ENCODE data around the gene SEMA4D.
A peak's percentile ranks its signal among the peaks of the same experiment; 100 is the strongest.

SEMA4D gene

DNA sequence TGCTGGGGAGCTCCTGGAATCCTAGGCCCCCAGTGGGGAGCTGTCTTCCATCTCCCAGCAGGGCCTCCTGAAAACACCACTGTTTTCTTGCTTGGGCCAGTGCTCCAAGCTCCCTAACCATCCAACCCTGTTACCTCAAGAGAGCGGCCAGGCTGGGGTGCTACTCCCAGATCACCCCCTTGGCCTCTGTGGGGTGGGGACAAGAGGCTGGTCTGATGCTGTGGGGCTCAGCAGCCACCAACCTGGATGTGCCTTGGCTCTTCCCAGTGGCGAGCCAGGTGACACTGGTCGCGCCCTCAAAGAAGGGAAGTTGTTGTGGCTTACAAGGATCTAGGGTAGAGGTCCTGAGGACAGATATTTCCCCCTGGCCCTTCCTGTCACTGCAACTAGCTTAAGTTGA is 130.6 kb downstream of the SEMA4D start:
- DNase-seq (ENCODE audit: low spot score), result no peak

DNA sequence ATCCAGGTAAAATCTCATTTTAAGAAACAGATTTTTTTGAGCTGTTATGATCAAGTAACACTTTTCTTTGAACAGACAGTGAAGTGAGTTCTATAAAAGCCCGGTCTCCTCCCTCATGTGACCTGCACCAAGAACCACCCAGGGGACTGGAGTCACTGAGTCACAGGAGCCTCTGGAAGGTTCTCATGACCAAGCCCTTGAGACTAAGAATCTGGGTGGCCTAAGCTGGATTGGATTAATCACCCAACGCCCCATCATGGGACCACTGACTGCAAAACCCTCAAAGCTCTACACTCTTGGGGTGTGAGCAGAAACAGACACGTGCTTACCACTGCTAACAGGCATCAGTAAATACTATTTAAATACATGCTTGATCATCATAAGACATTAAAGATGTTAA is 131.2 kb downstream of the SEMA4D start:
- DNase-seq (ENCODE audit: low spot score), result no peak

DNA sequence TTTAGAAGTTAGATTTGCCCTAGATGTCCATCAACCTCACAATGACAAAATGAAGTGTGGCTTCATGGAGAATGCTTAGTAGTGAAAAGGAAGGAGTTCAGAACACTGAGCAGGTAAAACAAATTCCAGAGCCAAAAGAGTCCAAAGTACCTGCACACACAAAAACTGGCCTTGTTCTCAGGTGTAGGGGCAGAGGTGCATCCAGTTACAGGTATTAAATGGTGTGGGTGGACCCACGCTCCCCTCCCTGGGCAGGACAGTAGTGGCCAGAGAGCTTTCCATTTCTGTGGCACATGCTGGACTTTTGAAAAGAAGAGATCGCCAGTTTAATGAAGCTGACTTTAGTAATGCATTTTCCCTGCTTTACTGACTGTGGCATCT is 132.4 kb downstream of the SEMA4D start:
- DNase-seq (ENCODE audit: low spot score), result no peak

DNA sequence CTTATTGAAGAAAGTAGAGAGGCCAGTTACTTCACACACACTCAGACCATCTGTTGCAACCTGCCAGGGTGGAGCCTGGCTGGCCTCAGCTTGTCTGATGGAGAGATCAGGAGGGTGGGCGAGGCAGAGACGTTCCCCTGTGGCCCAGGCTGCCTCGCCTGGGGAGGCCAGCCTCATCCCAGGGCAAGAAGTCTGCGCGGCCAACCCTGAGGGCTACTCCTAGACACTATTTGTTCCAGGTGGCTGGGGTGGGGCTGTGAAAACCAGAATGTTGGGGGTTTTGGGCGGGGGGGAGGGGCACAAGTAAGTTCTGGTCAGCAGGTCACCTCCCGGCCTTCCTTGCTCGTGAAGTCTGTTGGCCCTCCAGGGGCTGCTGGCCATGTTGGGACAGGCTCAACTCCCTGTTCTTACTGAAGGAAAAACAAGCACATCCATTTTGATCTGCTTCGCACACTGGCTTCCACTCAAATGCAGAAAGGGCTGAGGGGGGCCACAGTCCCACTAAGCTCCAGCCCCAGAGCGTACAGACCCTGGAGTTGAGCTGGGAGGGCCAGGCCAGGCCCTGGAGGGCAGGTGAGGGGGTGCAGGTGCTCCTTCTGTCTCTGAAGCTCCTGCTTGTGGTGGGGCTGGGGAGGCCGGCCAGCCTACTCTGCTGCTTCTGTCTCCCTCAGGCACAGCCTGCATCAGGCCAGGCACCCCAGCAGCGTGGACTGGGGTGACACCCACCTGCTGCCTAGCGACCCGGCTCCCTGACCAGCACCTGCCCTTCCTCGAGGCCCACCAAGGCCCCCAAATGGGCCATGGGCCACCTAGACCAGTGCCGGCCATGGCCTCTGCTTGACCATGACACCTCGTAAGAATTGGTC is 133.0 kb downstream of the SEMA4D start:
- DNase-seq (ENCODE audit: low spot score), result no peak

DNA sequence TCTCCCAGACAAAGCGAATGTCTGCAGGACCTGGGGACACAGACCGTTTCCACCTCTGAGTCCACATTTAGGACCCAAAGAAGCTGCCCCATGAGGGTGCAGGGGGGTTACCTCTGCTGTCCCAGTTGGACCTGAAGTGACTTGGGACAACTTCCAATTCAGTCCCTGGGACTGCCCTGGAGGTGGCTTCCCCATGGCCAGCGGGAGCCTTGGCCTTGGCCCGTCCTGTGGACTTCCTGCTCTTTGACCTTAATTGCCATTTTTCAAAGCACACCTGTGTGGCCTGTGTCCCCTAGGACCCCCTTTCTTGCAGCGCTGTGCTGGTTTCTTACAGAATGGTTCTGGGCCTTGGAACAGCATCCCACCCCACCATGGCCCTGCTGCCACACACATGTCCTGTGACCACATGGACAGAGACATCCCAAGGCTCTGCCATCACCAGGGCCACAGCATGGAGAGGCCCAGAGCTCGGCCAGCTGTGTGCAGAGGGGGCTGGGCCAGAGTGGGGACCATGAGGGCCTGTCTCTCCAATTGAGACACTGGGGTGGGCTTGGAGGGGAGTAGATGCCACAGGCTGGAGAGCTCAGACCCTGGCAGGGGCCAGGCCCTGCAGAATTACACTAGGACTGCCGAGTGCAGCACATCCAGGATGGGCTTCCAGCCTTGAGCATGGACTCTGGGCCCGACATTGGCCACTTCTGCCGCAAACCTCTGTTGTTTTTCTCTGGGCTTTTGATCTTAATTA is 133.8 kb downstream of the SEMA4D start:
- DNase-seq (ENCODE audit: low spot score), result no peak

DNA sequence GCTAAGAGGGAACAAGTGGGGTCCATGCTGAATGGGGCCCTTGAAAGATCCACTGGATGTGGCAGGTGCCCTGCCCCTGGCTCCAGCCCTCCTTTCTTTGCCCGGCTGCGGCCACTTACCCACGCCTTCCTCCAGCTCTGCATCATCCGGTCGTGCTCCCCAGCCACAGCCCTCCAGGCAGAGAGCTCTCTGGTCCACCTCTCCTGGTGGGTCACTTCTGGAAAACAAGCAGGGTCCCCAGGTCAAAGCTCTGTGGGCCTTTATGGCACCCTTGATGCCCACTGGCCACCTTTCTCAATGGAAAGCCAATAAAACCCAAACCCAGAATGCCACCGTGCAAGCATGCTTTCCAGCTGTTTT is 134.6 kb downstream of the SEMA4D start:
- no peak for DNase-seq (ENCODE audit: low spot score)

DNA sequence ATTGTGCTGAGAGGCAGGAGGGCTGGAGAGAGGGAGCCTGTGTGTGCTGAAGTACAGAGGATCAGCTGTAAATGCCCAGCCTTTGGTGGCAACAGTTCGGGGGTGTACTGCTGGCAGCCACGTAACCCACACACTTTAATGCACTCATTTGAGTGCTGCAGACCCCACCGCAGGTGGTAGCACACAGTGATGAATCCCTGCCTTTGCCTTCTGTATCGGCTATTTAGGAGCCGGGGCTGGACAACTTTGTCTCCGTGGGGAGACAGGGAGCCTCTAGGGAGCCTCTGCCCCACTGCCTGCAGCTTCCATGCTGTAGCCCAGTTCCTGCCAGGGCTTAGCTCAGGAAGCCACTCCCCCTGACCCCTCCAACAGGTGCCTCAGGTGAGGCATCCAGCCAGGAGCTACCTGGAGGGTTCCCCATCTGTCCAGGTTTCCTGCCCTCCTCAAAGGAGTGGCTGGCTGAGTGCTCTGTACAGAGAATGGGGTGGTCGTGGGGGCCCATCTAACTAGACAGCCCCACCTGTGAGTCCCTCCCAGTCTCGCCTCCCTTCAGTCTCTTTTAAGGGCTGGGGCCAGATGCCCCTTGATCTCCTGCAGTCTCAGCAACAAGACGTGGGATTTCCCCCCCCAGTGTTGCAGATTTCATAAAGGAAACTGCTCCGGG is 135.1 kb downstream of the SEMA4D start:
- no peak for DNase-seq (ENCODE audit: low spot score)

DNA sequence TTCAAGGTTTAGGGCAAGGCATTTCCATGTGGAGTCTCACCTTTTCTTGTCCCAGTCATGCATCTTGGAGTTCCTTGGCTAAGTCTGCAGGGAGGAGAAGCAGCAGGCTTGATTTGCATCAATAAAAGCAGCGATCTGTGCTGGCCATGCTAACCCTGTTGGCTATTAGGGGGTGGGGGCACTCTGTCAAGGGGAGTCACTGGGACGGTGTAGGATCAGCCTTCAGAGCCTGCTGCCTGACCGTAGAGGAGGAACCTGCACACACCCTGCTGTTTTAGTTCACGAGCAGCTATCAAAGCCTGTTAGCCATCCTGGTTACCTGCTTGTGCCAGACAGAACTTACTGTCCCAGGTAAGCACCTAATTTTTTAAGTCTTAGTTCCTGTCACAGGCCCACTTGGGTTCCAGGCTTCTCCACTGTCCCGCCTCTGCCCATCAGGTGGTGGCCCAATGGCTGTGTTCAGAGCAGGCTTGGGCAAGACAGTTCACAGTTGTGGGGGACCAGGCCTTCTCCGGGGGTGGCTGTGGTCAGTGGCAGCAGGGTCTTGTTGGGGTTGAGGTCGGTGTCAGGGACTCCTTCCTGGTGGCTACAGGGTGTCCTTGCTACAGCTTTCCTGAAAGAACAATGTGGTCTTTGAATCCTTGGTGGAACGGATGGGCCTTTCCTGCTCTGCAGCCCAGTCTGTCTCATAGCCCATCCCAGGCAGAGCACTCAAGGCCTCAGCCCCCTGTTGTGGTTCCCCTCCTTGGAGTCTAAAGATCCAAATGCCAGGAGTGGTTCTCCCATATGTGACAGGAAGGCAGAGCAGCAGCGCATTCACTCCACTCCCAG is 135.9 kb downstream of the SEMA4D start:
- DNase-seq (ENCODE audit: low spot score), result no peak

DNA sequence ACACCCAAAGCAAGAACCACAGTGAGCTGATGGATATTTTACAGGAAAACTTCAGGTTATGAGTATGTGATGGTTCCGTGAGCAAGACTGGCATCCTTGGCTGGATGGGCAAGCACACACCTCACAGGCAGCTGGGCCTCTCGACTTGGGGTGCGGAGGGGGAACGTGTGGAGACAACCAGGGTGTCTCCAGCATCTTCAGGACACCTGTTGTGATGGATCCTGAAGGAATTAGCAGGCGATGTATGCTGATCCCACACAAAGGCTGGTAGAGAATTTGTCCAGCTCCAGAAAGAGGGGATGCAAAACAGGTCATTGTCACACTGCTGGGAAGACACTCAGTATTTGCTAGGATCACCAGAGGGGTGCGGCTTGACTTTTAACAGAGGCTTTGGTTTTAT is 136.9 kb downstream of the SEMA4D start:
- no peak for DNase-seq (ENCODE audit: low spot score)

DNA sequence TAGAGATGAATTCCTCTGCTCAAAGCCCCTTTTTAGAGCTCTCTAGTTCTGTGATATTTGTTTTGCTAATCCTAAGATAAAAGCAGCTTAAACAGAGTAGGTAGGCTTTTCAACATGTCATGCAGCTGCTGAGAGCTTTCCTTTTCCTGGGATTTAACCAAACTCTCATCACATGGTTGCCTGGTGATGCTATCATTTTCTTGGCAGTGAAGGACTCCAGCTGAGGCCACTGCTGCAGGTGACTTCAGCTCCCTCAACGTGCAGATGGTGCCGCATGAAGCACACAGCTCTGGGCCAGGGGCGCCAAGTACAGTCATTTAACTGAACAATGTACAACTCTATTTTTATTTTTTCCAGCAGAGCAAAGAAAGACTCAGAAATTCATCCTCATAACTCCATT is 137.4 kb downstream of the SEMA4D start:
- DNase-seq (ENCODE audit: low spot score), result peak; percentile 60

DNA sequence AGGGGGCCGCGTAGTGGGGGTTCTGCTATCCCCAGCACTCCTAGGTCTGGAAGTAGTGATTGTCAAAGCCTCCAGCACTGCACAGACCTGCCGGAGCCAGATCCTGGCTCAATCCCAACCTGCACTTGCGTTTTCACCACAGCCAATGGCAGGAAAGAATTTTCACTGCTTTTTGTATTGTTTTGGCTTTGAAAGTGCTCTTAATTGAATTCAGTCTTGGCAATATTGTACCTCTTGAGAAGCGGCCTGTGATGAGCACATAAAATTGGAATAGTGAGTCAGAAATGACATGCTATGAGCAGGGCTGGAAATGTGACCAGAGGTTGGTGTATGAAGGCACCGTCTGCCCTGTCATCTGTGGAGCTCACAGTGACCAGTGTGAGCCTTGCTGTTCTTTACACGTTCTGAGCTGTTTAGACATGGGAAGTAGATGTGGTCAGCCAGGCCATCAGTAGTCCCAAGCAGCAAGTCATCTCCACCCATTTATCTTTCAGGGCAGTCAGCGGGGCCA is 138.1 kb downstream of the SEMA4D start:
- DNase-seq (ENCODE audit: low spot score), result no peak

DNA sequence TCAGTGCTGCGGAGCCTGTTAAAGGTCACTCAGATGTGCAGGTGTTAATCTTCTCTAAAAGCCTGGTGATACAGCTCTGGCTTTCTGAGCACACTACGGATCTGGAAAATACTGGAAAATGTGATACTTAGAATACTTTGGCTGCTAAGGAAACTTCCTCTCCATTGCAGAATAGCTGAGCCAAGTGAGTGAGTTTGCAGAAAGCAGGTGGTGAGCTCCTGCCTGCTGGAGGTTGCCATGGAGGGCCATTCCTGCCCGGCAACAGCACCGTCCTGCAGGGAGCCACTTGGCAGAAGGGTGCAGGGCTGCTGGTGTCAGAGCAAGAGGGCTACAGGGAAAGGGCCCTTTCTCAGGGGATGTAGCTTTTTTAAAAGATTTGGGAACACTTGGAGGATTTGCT is 138.9 kb downstream of the SEMA4D start:
- peak; percentile 63 for DNase-seq (ENCODE audit: low spot score)

DNA sequence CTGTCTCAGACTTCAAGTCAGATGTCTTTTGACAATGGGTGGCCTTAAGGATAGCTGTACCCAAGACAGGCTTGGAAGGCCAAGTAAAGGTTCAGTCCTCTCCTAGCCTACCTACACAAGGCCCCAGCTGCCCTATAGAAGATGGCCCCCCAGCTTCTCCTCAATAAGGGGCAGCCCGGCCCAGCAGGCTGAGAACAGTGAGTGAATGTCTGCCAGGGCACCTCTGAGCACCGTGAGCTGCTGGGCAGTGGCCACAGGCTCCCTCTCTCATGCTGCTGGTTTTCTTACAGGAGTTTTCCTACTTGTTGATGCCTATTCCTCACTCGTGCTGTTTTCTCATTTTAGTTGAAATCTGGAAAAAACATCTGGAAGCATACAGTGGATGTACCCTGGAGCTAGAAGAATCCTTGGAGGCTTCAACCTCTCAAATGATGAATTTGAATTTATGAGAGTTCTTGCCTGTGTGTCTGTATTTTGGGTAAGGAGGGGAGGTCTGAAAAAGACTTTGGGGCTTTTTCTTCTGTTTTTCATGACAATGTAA is 139.5 kb downstream of the SEMA4D start:
- no peak for DNase-seq (ENCODE audit: low spot score)

DNA sequence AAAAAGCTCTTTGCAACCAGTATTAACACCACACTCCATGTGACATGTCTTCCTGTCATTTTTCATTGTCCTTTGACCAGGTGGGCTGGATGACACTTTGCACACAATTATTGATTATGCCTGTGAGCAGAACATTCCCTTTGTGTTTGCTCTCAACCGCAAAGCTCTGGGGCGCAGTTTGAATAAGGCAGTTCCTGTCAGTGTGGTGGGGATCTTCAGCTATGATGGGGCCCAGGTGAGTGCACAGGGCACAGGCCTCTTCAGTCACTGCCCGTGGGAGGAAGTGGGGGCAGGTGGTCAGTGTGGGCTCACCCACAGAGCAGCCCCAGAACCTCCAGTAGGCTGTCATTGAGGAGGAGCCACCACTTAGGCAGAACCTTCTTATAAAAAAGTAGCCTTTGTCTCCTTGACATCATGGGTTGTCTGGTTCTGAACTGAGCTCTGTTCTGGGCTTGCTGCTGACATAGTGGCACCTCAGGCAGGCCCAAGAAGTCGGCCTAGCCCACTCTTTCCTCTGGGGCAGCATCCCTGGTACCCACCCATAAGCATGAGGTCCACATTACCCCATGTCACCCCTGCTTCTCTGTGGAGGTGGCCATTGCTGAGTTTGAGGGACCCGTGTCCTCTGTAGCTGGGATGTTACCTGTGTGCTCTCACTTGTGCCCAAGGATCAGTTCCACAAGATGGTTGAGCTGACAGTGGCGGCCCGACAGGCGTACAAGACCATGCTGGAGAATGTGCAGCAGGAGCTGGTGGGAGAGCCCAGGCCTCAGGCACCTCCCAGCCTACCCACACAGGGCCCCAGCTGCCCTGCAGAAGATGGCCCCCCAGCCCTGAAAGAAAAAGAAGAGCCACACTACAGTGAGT is 140.3 kb downstream of the SEMA4D start:
- DNase-seq (ENCODE audit: low spot score), result no peak

DNA sequence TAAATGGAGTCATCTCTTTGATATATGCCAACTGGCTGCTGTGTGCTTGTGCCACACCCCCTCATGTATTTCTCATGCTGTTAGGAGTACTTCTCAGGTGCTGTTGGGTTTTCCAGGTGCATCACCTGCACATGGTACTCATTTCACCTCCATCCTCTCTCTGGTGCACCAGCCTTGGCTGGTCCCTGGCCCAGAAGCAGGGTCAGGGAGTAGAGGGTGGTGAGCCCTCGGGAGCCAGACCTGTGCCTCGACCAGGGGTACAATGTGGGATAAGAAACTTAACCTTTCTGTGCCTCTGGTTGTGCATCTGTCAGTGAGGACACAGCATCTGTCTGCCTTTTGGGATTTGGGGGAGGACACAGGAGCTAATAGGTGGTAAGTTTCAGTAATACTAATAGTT is 141.1 kb downstream of the SEMA4D start:
- DNase-seq (ENCODE audit: low spot score), result no peak

DNA sequence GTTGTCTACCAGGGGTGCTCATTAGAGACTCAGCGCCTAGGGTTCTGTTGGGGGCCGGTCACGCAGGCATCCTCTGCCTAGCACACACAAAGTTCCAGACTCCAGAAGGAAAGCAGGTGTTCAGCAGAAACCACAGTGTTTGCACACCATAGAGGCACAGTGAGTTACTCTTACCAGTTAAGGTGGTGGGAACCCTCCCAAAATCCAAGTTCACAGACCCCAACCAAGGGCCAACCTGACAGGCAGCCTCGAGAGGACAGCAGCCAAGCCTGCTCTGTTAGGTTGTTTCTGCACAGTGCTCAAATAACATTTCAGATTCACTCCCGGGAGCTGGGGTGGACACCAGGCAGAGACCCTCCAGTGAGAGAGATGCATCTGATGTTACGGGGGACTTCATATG is 143.4 kb downstream of the SEMA4D start:
- no peak for DNase-seq (ENCODE audit: low spot score)

DNA sequence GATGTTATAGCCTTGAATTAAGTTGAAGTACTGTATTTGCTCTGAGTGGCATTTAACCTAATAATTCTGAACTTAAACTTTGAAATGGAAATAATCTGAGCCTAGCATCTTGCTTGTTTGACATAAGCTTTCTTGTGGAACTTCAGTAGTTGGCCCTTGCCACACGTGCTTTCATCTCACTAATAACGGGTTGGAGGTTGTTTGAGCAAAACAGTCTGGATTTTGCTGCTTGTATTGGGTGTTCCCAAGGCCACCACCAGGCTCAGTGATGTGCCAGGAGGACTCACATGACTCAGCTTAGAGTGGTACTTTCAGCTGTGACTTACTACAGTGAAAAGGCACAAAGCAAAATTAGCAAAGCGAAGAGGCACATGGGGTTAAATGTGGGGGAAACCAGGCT is 143.9 kb downstream of the SEMA4D start:
- no peak for DNase-seq (ENCODE audit: low spot score)

DNA sequence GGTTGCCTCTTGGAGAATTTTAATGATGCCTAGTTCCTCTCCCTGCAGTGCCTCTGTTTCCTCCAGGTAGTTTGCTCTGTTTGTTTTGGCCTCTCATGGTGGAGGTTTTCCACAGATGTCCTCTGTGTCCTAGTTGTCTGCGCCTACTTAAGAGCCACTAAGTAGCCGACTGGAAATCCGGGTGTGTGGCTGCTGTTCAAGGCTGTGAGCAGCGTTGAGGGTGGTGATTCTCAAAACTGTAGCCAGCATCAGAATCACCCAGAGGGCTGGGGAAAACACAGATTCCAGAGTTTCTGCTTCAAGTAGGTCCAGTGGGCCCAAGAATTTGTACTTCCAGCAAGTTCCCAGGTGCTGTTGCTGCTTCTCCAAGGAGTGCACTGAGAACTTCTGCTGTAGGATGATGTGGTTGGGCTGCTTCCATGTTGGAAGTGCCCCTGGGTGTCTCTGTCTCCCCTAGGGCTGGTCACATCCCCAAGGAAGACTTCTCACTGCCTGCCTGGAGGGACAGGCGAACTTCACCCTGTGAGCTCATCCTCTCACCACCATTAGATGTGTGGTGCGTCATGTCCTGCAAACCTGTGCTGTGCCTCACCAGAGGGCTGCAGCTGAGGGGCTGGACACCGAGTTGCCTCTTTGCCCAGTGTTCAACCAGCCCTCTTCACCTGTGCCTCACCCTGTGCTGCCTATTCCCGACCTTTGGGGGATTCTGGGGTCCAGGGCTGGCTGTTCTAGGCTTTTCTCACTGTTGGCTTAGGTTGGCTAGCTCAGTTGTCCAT is 144.9 kb downstream of the SEMA4D start:
- no peak for DNase-seq (ENCODE audit: low spot score)

DNA sequence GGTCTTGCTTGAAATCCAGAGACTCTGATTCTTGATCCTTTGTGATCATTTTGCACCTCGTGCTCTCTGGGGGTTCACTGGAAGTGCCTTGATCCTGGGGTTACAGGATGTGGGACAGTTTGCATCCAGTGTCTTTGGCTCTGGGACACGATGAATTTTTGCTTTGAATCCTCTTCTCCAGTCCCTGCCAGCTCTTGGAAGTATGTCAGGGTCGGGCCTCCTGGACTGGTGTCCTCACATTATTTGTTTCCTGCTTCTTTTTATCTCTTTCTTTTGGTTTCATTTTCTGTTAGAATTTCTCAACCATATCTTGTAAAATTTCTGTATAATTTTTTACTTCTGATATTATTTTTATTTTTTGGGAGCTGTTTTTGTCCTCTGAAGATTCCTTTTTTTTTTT is 145.5 kb downstream of the SEMA4D start:
- DNase-seq (ENCODE audit: low spot score), result no peak

All from D341Med (cell line).